ENCODE measurements around the gene RFTN1. TPM values are rescaled to one million over a fixed set of nuclear protein-coding genes. Genes with fewer than 3 reads are reported as not detected.

RFTN1 gene
- total and polyA plus RNA-seq, 2 of the 8 experiments (the other 6 are each of a cell fraction or from before 2014, with no cell fraction given), result 4.6 to 6.7 TPM

- H3K23ac ChIP-seq (ENCODE audit: insufficient read length), result no peak overlapping the region
- H4K91ac ChIP-seq (replicated peaks; ENCODE audit: insufficient read length, low read length), result no peak overlapping the region
- POLR2A ChIA-PET (ENCODE audit: partially characterized antibody), result interaction anchor here (1.3 kb wide), 1 partner anchor 12 kb away, joined by 3 read pairs; no protein-coding TSS in a partner anchor
- CTCF ChIA-PET (ENCODE audit: partially characterized antibody), result interaction anchor here (1.0 to 6.8 kb wide), 4 partner anchors 10 to 268 kb away, joined by 4 to 106 read pairs (median 5); no protein-coding TSS in a partner anchor
- no peaks in the 10 kb centered on the region for H3K4me1 ChIP-seq (replicated peaks in 1 of 4; ENCODE audit: control insufficient read depth in 3 of 4, insufficient read depth in 4 of 4, low read length in 3 of 4)
- no peak overlapping the region for H2BK12ac ChIP-seq (ENCODE audit: low read depth, low read length)
- no peaks in the 10 kb centered on the region for H3K79me2 ChIP-seq (ENCODE audit: control insufficient read depth in 1 of 2, insufficient read depth in 2 of 2, low read length in 2 of 2)
- H2AFZ ChIP-seq (ENCODE audit: low read length), result no peak overlapping the region
- H3K14ac ChIP-seq (ENCODE audit: insufficient read length), result no peak overlapping the region
- WGBS, 2 experiments (ENCODE audit: extremely low coverage in 1 of 2, insufficient coverage in 1 of 2, insufficient read length in 1 of 2, insufficient replicate concordance in 2 of 2, low coverage in 1 of 2, low lambda C conversion rate in 2 of 2, missing lambda C conversion rate in 1 of 2), result 91% methylated on average over 5 of the region's 5 CpGs; no CpG with 5 or more reads in 1 of the 2 experiments
- TF ChIP-seq NANOG (IDR thresholded peaks at IDR 0.05; ENCODE audit: insufficient read depth, low read depth, low read length, poor library complexity, severe bottlenecking) (no peak), CTCF (IDR thresholded peaks at IDR 0.05; ENCODE audit: control extremely low read depth in 1 of 3, insufficient read depth in 1 of 3, low read depth in 1 of 3, low read length in 3 of 3) (no peak)
- no peak overlapping the region for H2BK120ac ChIP-seq (replicated peaks; ENCODE audit: low read depth, low read length)
- no peak overlapping the region for H2AK5ac ChIP-seq (ENCODE audit: low read depth, low read length)
- DNase-seq (ENCODE audit: low read depth in 1 of 2, low spot score in 2 of 2) (no peak), FAIRE-seq (no peak)
- no peaks in the 10 kb centered on the region for H3K79me1 ChIP-seq (ENCODE audit: low read depth, low read length)
- H3K9ac ChIP-seq (replicated peaks in 1 of 4; ENCODE audit: extremely low read depth in 1 of 4, low read depth in 3 of 4, low read length in 3 of 4), result no peak overlapping the region
- no peak overlapping the region for H4K5ac ChIP-seq (ENCODE audit: insufficient read length, low read depth, low read length)
- no peaks in the 10 kb centered on the region for H3K27me3 ChIP-seq (replicated peaks in 1 of 4; ENCODE audit: control insufficient read depth in 3 of 4, extremely low read depth in 1 of 4, insufficient read depth in 3 of 4, low read length in 3 of 4)
- H3K4me2 ChIP-seq (ENCODE audit: insufficient read depth in 1 of 2, low read depth in 2 of 2, low read length in 2 of 2), result no peak overlapping the region
- H4K20me1 ChIP-seq (replicated peaks in 1 of 2; ENCODE audit: control insufficient read depth in 1 of 2, insufficient read depth in 2 of 2, low read length in 2 of 2), result peaks cover 0 to 1% of the 10 kb centered on the region in 2 experiments
- no peaks in the 10 kb centered on the region for H3K23me2 ChIP-seq (ENCODE audit: low read depth, low read length)
- H4K8ac ChIP-seq (ENCODE audit: extremely low read depth, insufficient read depth, low read length), result no peak overlapping the region
- H3K9me3 ChIP-seq (ENCODE audit: insufficient read depth in 2 of 2, low read depth in 1 of 2, low read length in 1 of 2), result no peaks in the 10 kb centered on the region
- no peak overlapping the region for H2BK20ac ChIP-seq (ENCODE audit: low read length)
- no peak overlapping the region for H3K27ac ChIP-seq (ENCODE audit: low read depth, low read length)
- no peak overlapping the region for H3K18ac ChIP-seq (ENCODE audit: extremely low read depth, low read length)
- peaks cover 0 to 6% (median 2%) of the 10 kb centered on the region in 4 experiments; a peak in 3 of 8 replicates for H3K36me3 ChIP-seq (ENCODE audit: control insufficient read depth in 2 of 4, insufficient read depth in 4 of 4, low read length in 3 of 4)
- no peak overlapping the region for H3K4me3 ChIP-seq (ENCODE audit: extremely low read depth in 1 of 4, insufficient read depth in 2 of 4, low read depth in 3 of 4, low read length in 4 of 4)
- H2BK5ac ChIP-seq (ENCODE audit: low read depth, low read length), result no peak overlapping the region
- no peak overlapping the region for H3K4ac ChIP-seq (replicated peaks; ENCODE audit: insufficient read length, low read depth, low read length)
- no peak overlapping the region for H2BK15ac ChIP-seq (ENCODE audit: low read length)
- no peak overlapping the region for H3K56ac ChIP-seq (replicated peaks; ENCODE audit: insufficient read length, low read depth, low read length)
Observed at GRCh38 chr3:16322189-16322588, 191.3 kb downstream of the RFTN1 start.

Data from H1 (cell line).